Measurements from ENCODE around the gene SKP2.

DNA sequence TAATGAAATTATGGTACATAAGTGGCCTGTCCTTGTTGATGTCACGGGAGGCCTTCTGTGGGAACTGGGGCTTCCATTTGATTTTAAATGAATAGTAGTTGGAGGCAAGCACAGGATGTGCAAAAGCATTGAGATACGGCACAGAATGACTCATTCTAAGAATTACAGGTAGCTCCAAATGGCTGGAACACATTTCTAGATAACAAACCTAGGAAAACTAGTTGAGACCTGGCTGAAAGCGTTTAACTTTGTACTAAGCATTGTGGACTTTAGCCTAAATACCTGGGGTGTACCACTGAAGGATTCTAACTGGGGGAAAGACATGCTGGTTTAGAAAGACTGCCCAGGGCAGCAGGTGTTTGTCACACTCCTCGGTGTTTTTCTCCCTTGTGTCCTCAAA is 9.4 kb downstream of the SKP2 start:
- TF ChIP-seq, protein P1, sequence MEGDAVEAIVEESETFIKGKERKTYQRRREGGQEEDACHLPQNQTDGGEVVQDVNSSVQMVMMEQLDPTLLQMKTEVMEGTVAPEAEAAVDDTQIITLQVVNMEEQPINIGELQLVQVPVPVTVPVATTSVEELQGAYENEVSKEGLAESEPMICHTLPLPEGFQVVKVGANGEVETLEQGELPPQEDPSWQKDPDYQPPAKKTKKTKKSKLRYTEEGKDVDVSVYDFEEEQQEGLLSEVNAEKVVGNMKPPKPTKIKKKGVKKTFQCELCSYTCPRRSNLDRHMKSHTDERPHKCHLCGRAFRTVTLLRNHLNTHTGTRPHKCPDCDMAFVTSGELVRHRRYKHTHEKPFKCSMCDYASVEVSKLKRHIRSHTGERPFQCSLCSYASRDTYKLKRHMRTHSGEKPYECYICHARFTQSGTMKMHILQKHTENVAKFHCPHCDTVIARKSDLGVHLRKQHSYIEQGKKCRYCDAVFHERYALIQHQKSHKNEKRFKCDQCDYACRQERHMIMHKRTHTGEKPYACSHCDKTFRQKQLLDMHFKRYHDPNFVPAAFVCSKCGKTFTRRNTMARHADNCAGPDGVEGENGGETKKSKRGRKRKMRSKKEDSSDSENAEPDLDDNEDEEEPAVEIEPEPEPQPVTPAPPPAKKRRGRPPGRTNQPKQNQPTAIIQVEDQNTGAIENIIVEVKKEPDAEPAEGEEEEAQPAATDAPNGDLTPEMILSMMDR (IDR thresholded peaks at IDR 0.05): no peak
- TF ChIP-seq POLR2A (IDR thresholded peaks at IDR 0.05) (no peak), POLR2AphosphoS5 (IDR thresholded peaks at IDR 0.05) (no peak)
